ENCODE data around the gene CASQ1.
A peak's percentile ranks its signal among the peaks of the same experiment; 100 is the strongest.

The CASQ1 gene

DNA sequence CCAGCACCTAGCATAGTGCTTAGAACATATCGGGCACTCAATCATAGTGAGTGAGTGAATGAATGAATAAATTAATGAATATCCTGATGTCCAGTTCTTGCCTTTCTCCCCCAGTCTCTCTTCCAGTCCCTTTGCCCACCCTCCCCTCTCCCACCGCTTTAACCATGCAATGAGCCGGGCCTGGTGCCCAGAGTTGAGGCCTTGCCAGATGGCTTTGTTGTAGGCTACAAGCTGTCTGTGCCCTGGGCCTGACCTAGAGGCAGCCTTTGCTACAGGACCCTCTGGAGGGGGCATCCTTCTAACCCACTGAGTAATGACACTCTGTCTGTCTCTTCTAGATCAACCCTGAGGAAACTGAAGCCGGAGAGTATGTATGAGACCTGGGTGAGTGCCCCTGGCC is 6.9 kb downstream of the CASQ1 start:
- Histone ChIP-seq H4K20me1 (ENCODE audit: insufficient read depth, low read length) (no peaks in the 10 kb centered on the region), H3K27ac (ENCODE audit: low read length) (no peak overlapping the region), H3K27me3 (ENCODE audit: low read depth, low read length) (no peaks in the 10 kb centered on the region), H3K79me2 (ENCODE audit: low read length) (no peaks in the 10 kb centered on the region), H3K4me3 (ENCODE audit: low read length) (no peak overlapping the region), H3K9me3 (ENCODE audit: insufficient read depth, low read length) (no peaks in the 10 kb centered on the region), H2AFZ (ENCODE audit: low read depth, low read length) (no peak overlapping the region), H3K4me1 (ENCODE audit: low read length) (peaks cover 20% of the 10 kb centered on the region), H3K9ac (ENCODE audit: low read length) (no peak overlapping the region), H3K4me2 (ENCODE audit: low read length) (no peak overlapping the region), H3K36me3 (replicated peaks; ENCODE audit: low read depth, low read length) (no peaks in the 10 kb centered on the region)
- no peak for TF ChIP-seq EZH2phosphoT487 (IDR thresholded peaks at IDR 0.05; ENCODE audit: low read depth)
- TF ChIP-seq, protein P1, sequence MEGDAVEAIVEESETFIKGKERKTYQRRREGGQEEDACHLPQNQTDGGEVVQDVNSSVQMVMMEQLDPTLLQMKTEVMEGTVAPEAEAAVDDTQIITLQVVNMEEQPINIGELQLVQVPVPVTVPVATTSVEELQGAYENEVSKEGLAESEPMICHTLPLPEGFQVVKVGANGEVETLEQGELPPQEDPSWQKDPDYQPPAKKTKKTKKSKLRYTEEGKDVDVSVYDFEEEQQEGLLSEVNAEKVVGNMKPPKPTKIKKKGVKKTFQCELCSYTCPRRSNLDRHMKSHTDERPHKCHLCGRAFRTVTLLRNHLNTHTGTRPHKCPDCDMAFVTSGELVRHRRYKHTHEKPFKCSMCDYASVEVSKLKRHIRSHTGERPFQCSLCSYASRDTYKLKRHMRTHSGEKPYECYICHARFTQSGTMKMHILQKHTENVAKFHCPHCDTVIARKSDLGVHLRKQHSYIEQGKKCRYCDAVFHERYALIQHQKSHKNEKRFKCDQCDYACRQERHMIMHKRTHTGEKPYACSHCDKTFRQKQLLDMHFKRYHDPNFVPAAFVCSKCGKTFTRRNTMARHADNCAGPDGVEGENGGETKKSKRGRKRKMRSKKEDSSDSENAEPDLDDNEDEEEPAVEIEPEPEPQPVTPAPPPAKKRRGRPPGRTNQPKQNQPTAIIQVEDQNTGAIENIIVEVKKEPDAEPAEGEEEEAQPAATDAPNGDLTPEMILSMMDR (IDR thresholded peaks at IDR 0.05; ENCODE audit: low read depth, low read length) = no peak

DNA sequence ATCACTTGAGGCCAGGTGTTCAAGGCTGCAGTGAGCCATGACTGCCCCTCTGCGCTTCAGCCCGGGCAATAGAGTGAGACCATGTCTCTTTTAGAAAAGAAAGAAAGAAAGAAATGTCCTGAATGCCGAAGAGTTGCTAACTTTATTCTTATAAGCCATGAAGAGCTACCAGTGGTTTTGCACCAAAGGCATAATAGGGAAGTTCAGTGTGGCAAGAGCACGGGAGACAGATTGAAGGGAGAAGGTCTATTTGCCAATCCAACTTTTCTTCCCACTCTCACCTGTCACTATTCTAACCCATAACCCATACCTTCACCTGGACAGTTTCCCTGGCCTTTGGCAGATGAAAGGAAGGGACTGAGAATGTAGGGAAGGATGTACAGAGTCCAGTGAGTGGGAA is 10.4 kb downstream of the CASQ1 start:
- TF ChIP-seq, protein P1 (IDR thresholded peaks at IDR 0.05; ENCODE audit: low read depth, low read length) = no peak
- TF ChIP-seq EZH2phosphoT487 (IDR thresholded peaks at IDR 0.05; ENCODE audit: low read depth) = no peak
- H3K4me2 ChIP-seq (ENCODE audit: low read length) = no peak overlapping the region

DNA sequence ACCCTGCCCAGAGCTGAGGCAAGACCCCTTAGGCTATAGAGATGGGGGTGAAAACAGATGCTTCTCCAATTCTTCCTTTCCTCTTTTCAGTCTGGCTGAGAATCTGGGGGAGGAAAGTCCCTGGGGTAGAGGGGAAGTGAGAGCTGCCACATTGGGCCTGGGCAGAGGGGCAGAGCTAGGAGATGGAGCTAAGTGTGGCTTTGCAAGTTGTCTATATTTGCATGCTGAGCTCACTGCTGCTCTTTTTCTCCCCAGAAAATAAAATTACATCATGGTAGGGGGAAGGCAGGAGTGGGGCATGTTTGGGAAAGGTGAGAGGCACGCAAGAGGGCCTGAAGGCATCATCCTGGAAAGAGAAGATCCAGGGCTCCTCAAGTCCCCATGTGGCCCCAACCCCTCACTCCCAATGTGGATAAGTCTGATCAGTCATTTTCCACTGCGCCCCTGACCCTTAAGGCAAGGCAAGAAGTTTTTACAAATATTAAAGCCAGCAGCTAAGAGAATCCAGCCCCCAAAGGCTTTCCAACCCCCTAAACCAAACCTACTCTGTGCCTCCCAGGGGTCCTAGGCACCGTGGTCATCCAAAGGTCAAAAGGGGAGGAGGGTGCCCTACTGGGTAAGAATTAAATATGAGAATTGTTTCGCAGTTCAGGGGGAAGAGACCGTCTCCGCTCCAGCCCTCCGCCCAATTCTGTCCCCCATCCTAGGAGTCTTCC is 14.3 kb downstream of the CASQ1 start:
- H4K20me1 ChIP-seq (ENCODE audit: insufficient read depth, low read length) = peaks cover 37% of the 10 kb centered on the region
- peaks cover 50% of the 10 kb centered on the region for H3K4me1 ChIP-seq (ENCODE audit: low read length)
- H3K9ac ChIP-seq (ENCODE audit: low read length) = peak overlapping the region; percentile 98
- peak overlapping the region; percentile 96 for H3K4me2 ChIP-seq (ENCODE audit: low read length)
- TF ChIP-seq, protein P1 (IDR thresholded peaks at IDR 0.05; ENCODE audit: low read depth, low read length) = no peak
- TF ChIP-seq EZH2phosphoT487 (IDR thresholded peaks at IDR 0.05; ENCODE audit: low read depth) = no peak
- H3K36me3 ChIP-seq (replicated peaks; ENCODE audit: low read depth, low read length) = peaks cover 34% of the 10 kb centered on the region
- H3K4me3 ChIP-seq (ENCODE audit: low read length) = peak overlapping the region; percentile 89
- no peaks in the 10 kb centered on the region for H3K27me3 ChIP-seq (ENCODE audit: low read depth, low read length)
- H2AFZ ChIP-seq (ENCODE audit: low read depth, low read length) = no peak overlapping the region
- H3K27ac ChIP-seq (ENCODE audit: low read length) = peak overlapping the region; percentile 96
- no peaks in the 10 kb centered on the region for H3K9me3 ChIP-seq (ENCODE audit: insufficient read depth, low read length)
- peaks cover 45% of the 10 kb centered on the region for H3K79me2 ChIP-seq (ENCODE audit: low read length)

More for the DNA sequence above, 10.4 kb downstream of the CASQ1 start:
- H3K36me3 ChIP-seq (replicated peaks; ENCODE audit: low read depth, low read length) = peaks cover under 1% of the 10 kb centered on the region
- no peak overlapping the region for H2AFZ ChIP-seq (ENCODE audit: low read depth, low read length)
- no peaks in the 10 kb centered on the region for H3K9me3 ChIP-seq (ENCODE audit: insufficient read depth, low read length)
- peaks cover 6% of the 10 kb centered on the region for H3K79me2 ChIP-seq (ENCODE audit: low read length)
- H3K9ac ChIP-seq (ENCODE audit: low read length) = no peak overlapping the region
- no peak overlapping the region for H3K4me3 ChIP-seq (ENCODE audit: low read length)
- H3K27me3 ChIP-seq (ENCODE audit: low read depth, low read length) = no peaks in the 10 kb centered on the region
- no peak overlapping the region for H3K27ac ChIP-seq (ENCODE audit: low read length)
- H3K4me1 ChIP-seq (ENCODE audit: low read length) = peaks cover 21% of the 10 kb centered on the region
- H4K20me1 ChIP-seq (ENCODE audit: insufficient read depth, low read length) = no peaks in the 10 kb centered on the region

DNA sequence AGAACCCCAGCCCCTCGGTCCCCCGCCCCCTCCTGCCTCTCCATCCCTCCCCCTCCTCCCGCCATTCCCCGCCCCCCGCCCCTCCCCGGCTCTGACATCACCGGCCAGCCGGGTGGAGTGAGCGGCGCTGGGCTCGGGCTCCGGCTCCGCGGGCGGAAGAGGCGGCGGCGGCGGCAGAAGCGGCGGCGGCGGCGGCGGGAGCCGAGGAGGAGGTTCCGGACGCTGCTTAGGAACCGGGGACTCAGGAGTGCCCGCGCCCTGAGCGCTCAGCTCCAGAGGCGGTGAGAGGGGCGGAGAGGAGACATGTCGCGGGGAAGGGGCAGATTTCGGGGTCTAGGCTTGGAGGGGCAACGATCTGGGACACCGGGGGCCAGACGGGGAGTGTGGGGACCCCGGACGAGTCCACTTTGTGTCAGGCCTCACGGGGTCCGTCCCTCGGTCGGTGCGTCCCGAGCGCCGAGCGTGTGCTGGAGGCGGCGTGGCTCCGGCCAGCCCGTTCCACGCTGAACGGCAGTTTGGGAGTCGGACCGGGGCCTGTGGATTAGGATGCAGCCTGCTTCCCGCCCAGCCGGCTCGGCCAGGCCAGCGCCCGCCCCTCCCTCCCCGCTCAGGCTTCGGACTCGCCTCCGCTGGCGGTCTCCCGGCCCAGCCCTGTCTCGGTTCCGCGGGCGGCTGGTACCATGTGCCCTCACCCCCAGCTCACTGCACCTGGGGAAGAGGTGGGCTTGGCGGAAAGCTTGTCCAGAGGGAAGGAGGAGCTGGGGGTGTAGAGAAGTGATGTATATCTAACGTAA is 15.1 kb downstream of the CASQ1 start, which contains the start of gene PEA15:
Gene PEA15 (plus strand): TSS at position 143 of the 794 bp plus-strand sequence. CDS start 6,161 bp downstream, outside the sequence.
- Histone ChIP-seq H3K27ac (ENCODE audit: low read length) (peak within 1 kb of the TSS; percentile 96), H2AFZ (ENCODE audit: low read depth, low read length) (no peak within 1 kb of the TSS), H3K27me3 (ENCODE audit: low read depth, low read length) (no peaks in the 10 kb centered on the region), H3K4me3 (ENCODE audit: low read length) (peak within 1 kb of the TSS; percentile 89), H3K36me3 (replicated peaks; ENCODE audit: low read depth, low read length) (peaks cover 41% of the 10 kb centered on the region), H3K4me2 (ENCODE audit: low read length) (peak within 1 kb of the TSS; percentile 99), H3K9ac (ENCODE audit: low read length) (peak within 1 kb of the TSS; percentile 98), H3K79me2 (ENCODE audit: low read length) (peaks cover 53% of the 10 kb centered on the region), H3K9me3 (ENCODE audit: insufficient read depth, low read length) (no peaks in the 10 kb centered on the region), H3K4me1 (ENCODE audit: low read length) (peaks cover 58% of the 10 kb centered on the region), H4K20me1 (ENCODE audit: insufficient read depth, low read length) (peaks cover 44% of the 10 kb centered on the region)
- no peak for TF ChIP-seq EZH2phosphoT487 (IDR thresholded peaks at IDR 0.05; ENCODE audit: low read depth)
- TF ChIP-seq, protein P1 (IDR thresholded peaks at IDR 0.05; ENCODE audit: low read depth, low read length) = no peak
